ENCODE results near the gene ATF6.

ATF6 gene

DNA sequence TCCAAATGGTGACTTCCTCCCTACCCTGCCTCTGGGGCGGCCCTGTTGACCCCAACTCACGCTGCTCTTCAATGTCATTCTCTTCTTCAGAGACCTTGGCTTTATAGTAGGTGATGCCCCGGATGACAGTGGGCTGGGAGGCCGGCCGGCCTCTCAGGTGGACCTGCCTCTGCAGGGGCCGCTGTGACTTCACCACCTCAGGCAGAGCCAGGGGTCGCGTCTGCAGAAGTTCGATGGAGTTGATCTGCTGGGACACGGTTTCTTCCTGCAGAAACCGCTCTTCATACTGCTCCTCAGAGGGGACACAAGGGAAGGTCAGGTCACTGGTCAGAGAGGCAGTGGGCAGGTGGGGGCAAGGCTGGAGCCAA, 233.9 kb downstream of the ATF6 start:
- Histone ChIP-seq H3K27me3 (ENCODE audit: insufficient read depth, poor library complexity, severe bottlenecking) (no peaks in the 10 kb centered on the region), H3K27ac (ENCODE audit: poor library complexity, severe bottlenecking) (no peak overlapping the region), H3K9me3 (ENCODE audit: severe bottlenecking) (no peaks in the 10 kb centered on the region), H3K4me3 (ENCODE audit: severe bottlenecking) (no peak overlapping the region), H3K36me3 (ENCODE audit: low read depth) (no peaks in the 10 kb centered on the region), H3K4me1 (ENCODE audit: insufficient read depth, poor library complexity, severe bottlenecking) (peaks cover 16% of the 10 kb centered on the region)
- DNase-seq (ENCODE audit: low spot score) (no peak), ATAC-seq (ENCODE audit: low read depth) (no peak)
- TF ChIP-seq, protein P1, sequence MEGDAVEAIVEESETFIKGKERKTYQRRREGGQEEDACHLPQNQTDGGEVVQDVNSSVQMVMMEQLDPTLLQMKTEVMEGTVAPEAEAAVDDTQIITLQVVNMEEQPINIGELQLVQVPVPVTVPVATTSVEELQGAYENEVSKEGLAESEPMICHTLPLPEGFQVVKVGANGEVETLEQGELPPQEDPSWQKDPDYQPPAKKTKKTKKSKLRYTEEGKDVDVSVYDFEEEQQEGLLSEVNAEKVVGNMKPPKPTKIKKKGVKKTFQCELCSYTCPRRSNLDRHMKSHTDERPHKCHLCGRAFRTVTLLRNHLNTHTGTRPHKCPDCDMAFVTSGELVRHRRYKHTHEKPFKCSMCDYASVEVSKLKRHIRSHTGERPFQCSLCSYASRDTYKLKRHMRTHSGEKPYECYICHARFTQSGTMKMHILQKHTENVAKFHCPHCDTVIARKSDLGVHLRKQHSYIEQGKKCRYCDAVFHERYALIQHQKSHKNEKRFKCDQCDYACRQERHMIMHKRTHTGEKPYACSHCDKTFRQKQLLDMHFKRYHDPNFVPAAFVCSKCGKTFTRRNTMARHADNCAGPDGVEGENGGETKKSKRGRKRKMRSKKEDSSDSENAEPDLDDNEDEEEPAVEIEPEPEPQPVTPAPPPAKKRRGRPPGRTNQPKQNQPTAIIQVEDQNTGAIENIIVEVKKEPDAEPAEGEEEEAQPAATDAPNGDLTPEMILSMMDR (IDR thresholded peaks at IDR 0.05; ENCODE audit: poor library complexity, severe bottlenecking) = no peak

DNA sequence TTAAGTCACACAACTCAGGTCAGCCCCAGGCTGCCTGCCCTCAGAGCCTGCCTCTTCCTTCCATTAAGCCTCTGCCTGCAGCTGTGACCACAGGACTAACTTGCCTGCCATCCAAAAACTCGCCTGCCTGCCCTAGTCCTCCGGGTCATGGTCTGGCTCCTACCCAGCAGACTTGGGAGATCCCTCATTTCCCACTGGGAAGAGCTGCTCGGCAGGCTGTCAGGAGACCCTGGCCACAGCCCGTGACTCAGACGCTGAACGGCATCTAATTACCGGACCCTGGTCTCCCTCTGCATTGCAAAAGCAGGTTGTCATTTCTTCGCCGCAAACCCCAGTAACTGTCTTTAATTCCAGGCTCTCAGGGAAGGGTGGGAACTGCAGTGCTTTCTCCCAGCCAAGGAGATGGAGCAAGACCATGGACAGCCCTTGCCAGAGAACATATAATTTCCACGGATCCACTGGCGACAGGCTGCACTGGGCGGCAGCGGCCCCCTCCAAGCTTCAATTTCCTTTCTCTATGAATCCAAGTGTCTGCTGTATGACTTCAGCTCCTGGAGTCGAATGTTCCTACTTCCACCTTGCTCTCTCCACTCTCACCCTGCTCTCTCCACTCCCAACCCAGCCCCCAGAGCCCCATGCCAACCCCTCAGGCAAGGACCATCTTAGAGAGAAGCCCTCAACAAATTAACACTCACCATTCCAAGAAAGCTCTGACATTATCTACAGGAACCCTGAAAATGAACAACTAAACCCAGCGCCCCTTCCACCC, 237.1 kb downstream of the ATF6 start:
- Histone ChIP-seq H3K36me3 (ENCODE audit: low read depth) (no peaks in the 10 kb centered on the region), H3K4me1 (ENCODE audit: insufficient read depth, poor library complexity, severe bottlenecking) (peaks cover 16% of the 10 kb centered on the region), H3K4me3 (ENCODE audit: severe bottlenecking) (no peak overlapping the region), H3K9me3 (ENCODE audit: severe bottlenecking) (no peaks in the 10 kb centered on the region), H3K27me3 (ENCODE audit: insufficient read depth, poor library complexity, severe bottlenecking) (no peaks in the 10 kb centered on the region), H3K27ac (ENCODE audit: poor library complexity, severe bottlenecking) (peak overlapping the region; percentile 34)
- ATAC-seq (ENCODE audit: low read depth) (peak; percentile 28; the same call in 2 of the 3 replicates), DNase-seq (ENCODE audit: low spot score) (no peak)
- TF ChIP-seq, protein P1 (IDR thresholded peaks at IDR 0.05; ENCODE audit: poor library complexity, severe bottlenecking) = no peak

DNA sequence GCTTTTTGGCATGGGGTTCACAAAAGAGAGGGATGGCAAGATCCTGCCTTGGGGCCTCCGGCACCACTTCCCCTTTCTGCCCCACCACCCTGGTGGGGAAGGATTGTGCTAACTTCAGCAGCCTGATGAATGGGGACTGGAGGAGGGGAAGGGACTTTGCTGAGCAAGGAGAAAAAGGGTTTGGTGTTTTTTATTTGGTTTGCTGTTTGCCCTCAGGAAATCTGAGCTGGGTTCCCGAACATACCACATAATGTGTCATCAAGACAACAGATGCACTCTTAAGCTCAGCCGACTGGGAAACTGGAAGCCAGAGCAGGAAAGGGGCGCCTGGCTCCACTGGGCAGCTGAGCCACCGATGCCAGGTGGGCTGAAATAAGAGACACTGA, 237.7 kb downstream of the ATF6 start:
- peaks cover 16% of the 10 kb centered on the region for H3K4me1 ChIP-seq (ENCODE audit: insufficient read depth, poor library complexity, severe bottlenecking)
- no peaks in the 10 kb centered on the region for H3K27me3 ChIP-seq (ENCODE audit: insufficient read depth, poor library complexity, severe bottlenecking)
- TF ChIP-seq, protein P1 (IDR thresholded peaks at IDR 0.05; ENCODE audit: poor library complexity, severe bottlenecking) = no peak
- H3K9me3 ChIP-seq (ENCODE audit: severe bottlenecking) = no peaks in the 10 kb centered on the region
- H3K36me3 ChIP-seq (ENCODE audit: low read depth) = no peaks in the 10 kb centered on the region
- H3K27ac ChIP-seq (ENCODE audit: poor library complexity, severe bottlenecking) = peak overlapping the region; percentile 34
- ATAC-seq (ENCODE audit: low read depth) = peak; percentile 95
- no peak for DNase-seq (ENCODE audit: low spot score)
- H3K4me3 ChIP-seq (ENCODE audit: severe bottlenecking) = no peak overlapping the region

DNA sequence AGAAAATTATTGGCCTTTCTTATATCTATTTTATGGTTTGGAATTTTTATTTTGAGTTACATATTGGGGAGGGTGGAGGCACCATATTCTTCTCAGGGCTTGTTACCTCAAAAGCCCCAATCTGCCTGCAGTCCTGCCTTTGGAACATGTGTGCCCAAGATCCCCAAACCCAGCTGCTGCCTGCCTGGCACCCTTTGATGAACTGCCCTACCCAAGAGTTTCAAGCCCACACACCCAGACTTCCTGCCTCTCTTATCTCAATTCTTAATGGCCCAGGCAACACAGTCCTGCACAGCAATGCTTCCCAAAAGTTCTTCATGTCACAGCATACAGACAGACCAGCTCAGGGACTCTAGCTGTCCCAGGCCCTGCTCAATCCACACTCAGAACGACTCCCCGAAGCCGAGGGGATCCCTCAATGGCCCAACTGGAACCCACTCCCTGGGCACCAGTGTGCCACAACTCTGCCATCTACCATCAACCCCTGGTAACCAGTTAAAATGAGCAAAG, 238.4 kb downstream of the ATF6 start:
- H3K27ac ChIP-seq (ENCODE audit: poor library complexity, severe bottlenecking) = peak overlapping the region; percentile 34
- TF ChIP-seq, protein P1 (IDR thresholded peaks at IDR 0.05; ENCODE audit: poor library complexity, severe bottlenecking) = no peak
- ATAC-seq (ENCODE audit: low read depth) (no peak), DNase-seq (ENCODE audit: low spot score) (no peak)
- no peak overlapping the region for H3K4me3 ChIP-seq (ENCODE audit: severe bottlenecking)
- H3K9me3 ChIP-seq (ENCODE audit: severe bottlenecking) = no peaks in the 10 kb centered on the region
- H3K36me3 ChIP-seq (ENCODE audit: low read depth) = no peaks in the 10 kb centered on the region
- H3K4me1 ChIP-seq (ENCODE audit: insufficient read depth, poor library complexity, severe bottlenecking) = peaks cover 16% of the 10 kb centered on the region
- no peaks in the 10 kb centered on the region for H3K27me3 ChIP-seq (ENCODE audit: insufficient read depth, poor library complexity, severe bottlenecking)

DNA sequence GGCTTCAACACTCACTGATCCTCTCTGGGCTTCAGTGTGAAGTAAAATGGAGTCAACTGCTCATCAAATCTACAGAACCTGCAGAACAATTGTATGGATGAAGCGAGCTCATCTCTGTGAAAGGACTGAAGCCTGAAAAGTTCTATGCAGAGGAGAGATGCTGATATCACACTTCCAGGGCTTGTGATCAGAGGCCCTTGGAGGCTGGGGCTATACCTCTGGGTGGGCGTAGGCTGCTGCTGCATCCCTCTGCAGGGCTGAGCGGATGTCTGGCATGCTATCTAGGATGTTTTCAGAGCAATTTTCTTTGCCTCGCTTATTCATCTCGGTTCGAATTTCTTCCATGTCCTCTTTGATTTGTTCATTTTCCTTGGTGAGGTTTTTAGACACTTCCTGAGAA, 240.0 kb downstream of the ATF6 start:
- Histone ChIP-seq H3K4me1 (ENCODE audit: insufficient read depth, poor library complexity, severe bottlenecking) (peaks cover 16% of the 10 kb centered on the region), H3K4me3 (ENCODE audit: severe bottlenecking) (no peak overlapping the region), H3K9me3 (ENCODE audit: severe bottlenecking) (no peaks in the 10 kb centered on the region), H3K27ac (ENCODE audit: poor library complexity, severe bottlenecking) (no peak overlapping the region), H3K36me3 (ENCODE audit: low read depth) (no peaks in the 10 kb centered on the region), H3K27me3 (ENCODE audit: insufficient read depth, poor library complexity, severe bottlenecking) (no peaks in the 10 kb centered on the region)
- TF ChIP-seq, protein P1 (IDR thresholded peaks at IDR 0.05; ENCODE audit: poor library complexity, severe bottlenecking) = no peak
- DNase-seq (ENCODE audit: low spot score) (no peak), ATAC-seq (ENCODE audit: low read depth) (no peak)

Measured in RWPE2 (cell line).